Gastrocnemius medialis (tissue), 4 donors: ENCODE results near the gene KCTD3. TPM values are rescaled to one million over a fixed set of nuclear protein-coding genes. Genes with fewer than 3 reads are reported as not detected.

Experiments
- ATAC-seq, 2 donors: fragments of 150-250 bp; one replicate each; pipeline ENCODE4 v1.9.1; 2016
- DNase-seq, 2 donors: peaks; one replicate each; pipeline ENCODE4 v3.0.0-alpha.2; 2019
- H3K27ac ChIP-seq, 4 donors: fragments of 200-600 bp; sonication (generic); 1 replicate in 1 of 4; 2 replicates in 3 of 4; pipeline ENCODE4 v1.5.1; 2016 to 2018; ENCODE audit warnings: mild to moderate bottlenecking in 2 of 4, moderate library complexity in 1 of 4
- H3K27me3 ChIP-seq, 3 donors: fragments of 200-600 bp; sonication (generic) in 2 of 3; 1 replicate in 1 of 3; 2 replicates in 2 of 3; pipeline versions ENCODE4 v1.5.1 to v1.6.0; 2016 to 2019; ENCODE audit warnings: mild to moderate bottlenecking in 1 of 3, moderate library complexity in 1 of 3
- H3K36me3 ChIP-seq, 2 donors: fragments of 200-600 bp; sonication (generic) in 1 of 2; one replicate each; pipeline ENCODE4 v1.5.1; 2017 to 2018
- H3K4me1 ChIP-seq, 2 donors: fragments of 200-600 bp; sonication (generic) in 1 of 2; one replicate each; pipeline ENCODE4 v1.5.1; 2016 to 2017; ENCODE audit warnings: mild to moderate bottlenecking in 2 of 2
- H3K4me3 ChIP-seq, 4 donors: fragments of 200-600 bp; sonication (generic) in 3 of 4; 1 replicate in 1 of 4; 2 replicates in 3 of 4; pipeline ENCODE4 v1.5.1; 2016 to 2019; ENCODE audit warnings: mild to moderate bottlenecking in 2 of 4
- H3K9me3 ChIP-seq, 3 donors: fragments of 200-600 bp; sonication (generic) in 2 of 3; 1 replicate in 1 of 3; 2 replicates in 2 of 3; pipeline ENCODE4 v1.5.1; 2016 to 2019
- CTCF ChIP-seq, 5 experiments: fragments of 450-650 bp in 3 of 5; fragments of 200-600 bp in 2 of 5; sonication (generic) in 2 of 5; IDR thresholded peaks in 4 of 5; conservative IDR thresholded peaks in 1 of 5; 1 replicate in 4 of 5; 2 replicates in 1 of 5; pipeline ENCODE4 v1.5.1; 2016 to 2019; ENCODE audit warnings: antibody characterized with exemption in 5 of 5, mild to moderate bottlenecking in 3 of 5, moderate library complexity in 3 of 5
- POLR2A ChIP-seq, 2 donors: fragments of 450-650 bp; IDR thresholded peaks; one replicate each; pipeline ENCODE4 v1.6.1; 2017; ENCODE audit warnings: antibody characterized with exemption in 2 of 2, mild to moderate bottlenecking in 2 of 2, moderate library complexity in 2 of 2
- in situ Hi-C, 4 donors: fragments of 200-750 bp; cut with MboI; loops; one replicate each; pipeline versions ENCODE4 v1.15.0 to v1.8.0; 2017; ENCODE audit warnings: low sequenced_read_pairs in 4 of 4
- intact Hi-C: fragments of 100-400 bp; cut with DNase I; formaldehyde crosslinking; loops from one replicate; pipeline ENCODE4 v1.15.1; 2023; ENCODE audit warnings: low total_unique reads
- total RNA-seq, 4 donors: library from RNA; depleted of rRNA; stranded (reverse); fragments of >200 nt; gene quantifications; one replicate each; pipeline versions ENCODE4 v1.1.0 to v1.2.3, GENCODE V29; 2016

KCTD3 gene
- total RNA-seq, 4 donors from 2014 or later, result 16.6 to 26.7 (median 20.7) TPM

GRCh38 chr1:215597961-215598360 is 30.9 kb downstream of the KCTD3 start:
- no peaks in the 10 kb centered on the region for H3K4me1 ChIP-seq
- in situ Hi-C loops, result no loop called here
- H3K36me3 ChIP-seq, result peaks cover 0 to 23% of the 10 kb centered on the region in 2 donors
- intact Hi-C loops, result no loop called here
- no peak for ATAC-seq
- H3K27ac ChIP-seq, result no peak overlapping the region
- no peaks in the 10 kb centered on the region for H3K9me3 ChIP-seq
- no peak overlapping the region for H3K4me3 ChIP-seq
- H3K27me3 ChIP-seq, result no peaks in the 10 kb centered on the region
- no peak for TF ChIP-seq CTCF (IDR thresholded peaks at IDR 0.05 in 4 of 5, conservative IDR thresholded peaks at IDR 0.05 in 1 of 5)
- TF ChIP-seq POLR2A (IDR thresholded peaks at IDR 0.05), result no peak
- no peak for DNase-seq

- intact Hi-C loops (no loop called here), in situ Hi-C loops (no loop called here)
- Histone ChIP-seq H3K27ac (no peak overlapping the region), H3K4me3 (no peak overlapping the region), H3K27me3 (no peaks in the 10 kb centered on the region), H3K9me3 (no peaks in the 10 kb centered on the region), H3K36me3 (peaks cover 4 to 34% of the 10 kb centered on the region in 2 donors), H3K4me1 (no peaks in the 10 kb centered on the region)
- TF ChIP-seq POLR2A (IDR thresholded peaks at IDR 0.05) (no peak), CTCF (IDR thresholded peaks at IDR 0.05 in 4 of 5, conservative IDR thresholded peaks at IDR 0.05 in 1 of 5) (no peak)
- ATAC-seq, result no peak
- DNase-seq, result no peak
These were observed 32.4 kb downstream of the KCTD3 start for GRCh38 chr1:215599418-215600074.

- ATAC-seq (no peak), DNase-seq (no peak)
- no peaks in the 10 kb centered on the region for H3K27me3 ChIP-seq
- no peak overlapping the region for H3K4me3 ChIP-seq
- no peak overlapping the region for H3K27ac ChIP-seq
- H3K9me3 ChIP-seq, result no peaks in the 10 kb centered on the region
- in situ Hi-C loops, result no loop called here
- TF ChIP-seq CTCF (IDR thresholded peaks at IDR 0.05 in 4 of 5, conservative IDR thresholded peaks at IDR 0.05 in 1 of 5) (no peak), POLR2A (IDR thresholded peaks at IDR 0.05) (no peak)
- peaks cover 4 to 38% of the 10 kb centered on the region in 2 donors for H3K36me3 ChIP-seq
- intact Hi-C loops, result no loop called here
- no peaks in the 10 kb centered on the region for H3K4me1 ChIP-seq
These were observed 33.2 kb downstream of the KCTD3 start for GRCh38 chr1:215600258-215600792.

- H3K9me3 ChIP-seq, result no peaks in the 10 kb centered on the region
- DNase-seq (no peak), ATAC-seq (no peak)
- H3K27me3 ChIP-seq, result no peaks in the 10 kb centered on the region
- H3K36me3 ChIP-seq, result peaks cover 4 to 34% of the 10 kb centered on the region in 2 donors
- H3K4me1 ChIP-seq, result no peaks in the 10 kb centered on the region
- H3K4me3 ChIP-seq, result no peak overlapping the region
- H3K27ac ChIP-seq, result no peak overlapping the region
- intact Hi-C loops (no loop called here), in situ Hi-C loops (no loop called here)
- TF ChIP-seq CTCF (IDR thresholded peaks at IDR 0.05 in 4 of 5, conservative IDR thresholded peaks at IDR 0.05 in 1 of 5) (no peak), POLR2A (IDR thresholded peaks at IDR 0.05) (no peak)
These were observed 33.8 kb downstream of the KCTD3 start for GRCh38 chr1:215600867-215601266.
